ENCODE results near the gene HVCN1. TPM values are rescaled to one million over a fixed set of nuclear protein-coding genes. Genes with fewer than 3 reads are reported as not detected.
"Not testable (repeated sequence)": the region's sequence is repeated elsewhere in the genome, so short reads cannot be mapped to it uniquely, and the experiment has no call there.

The HVCN1 gene, protein sequence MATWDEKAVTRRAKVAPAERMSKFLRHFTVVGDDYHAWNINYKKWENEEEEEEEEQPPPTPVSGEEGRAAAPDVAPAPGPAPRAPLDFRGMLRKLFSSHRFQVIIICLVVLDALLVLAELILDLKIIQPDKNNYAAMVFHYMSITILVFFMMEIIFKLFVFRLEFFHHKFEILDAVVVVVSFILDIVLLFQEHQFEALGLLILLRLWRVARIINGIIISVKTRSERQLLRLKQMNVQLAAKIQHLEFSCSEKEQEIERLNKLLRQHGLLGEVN
- 1 to 10 TPM; 1.3 to 6.7 (median 4.7) TPM for polyA plus RNA-seq

- no peak within 1 kb of the TSS for H3K27ac ChIP-seq (ENCODE audit: low read depth, low read length)
- WGBS, 3 donors = 2 to 5% (median 4%) methylated on average over 46 to 64 of the region's 64 CpGs
Measured at GRCh38 chr12:110688446-110689280, at the start of gene HVCN1. Gene HVCN1, minus strand, starts transcription at chr12:110689115. Its CDS starts 5,870 bp downstream, at chr12:110683245.

- no peak overlapping the region for H3K27ac ChIP-seq (ENCODE audit: low read depth, low read length)
- 77 to 82% (median 82%) methylated on average over 3 of the region's 3 CpGs for WGBS, 3 donors
Measured at GRCh38 chr12:110737532-110737931, 48.6 kb upstream of the HVCN1 start.

DNA sequence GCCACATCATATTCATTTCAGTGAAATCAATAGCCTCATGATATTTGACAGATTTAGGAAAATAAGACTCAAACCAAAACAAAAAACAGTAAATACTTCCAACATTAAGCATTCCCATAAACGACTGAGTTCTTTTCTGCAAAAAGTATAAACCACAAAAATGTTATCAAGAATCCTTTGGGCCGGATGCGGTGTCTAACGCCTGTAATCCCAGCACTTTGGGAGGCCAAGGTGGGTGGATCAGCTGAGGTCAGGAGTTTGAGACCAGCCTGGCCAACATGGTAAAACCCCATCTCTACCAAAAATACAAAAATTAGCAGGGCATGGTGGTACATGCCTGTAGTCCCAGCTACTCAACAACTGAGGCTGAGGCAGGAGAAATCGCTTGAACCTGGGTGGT lies 48.1 kb upstream of the HVCN1 start:
- 64 to 79% (median 73%) methylated on average over 5 of the region's 5 CpGs for WGBS, 3 donors
- not testable (repeated sequence) for H3K27ac ChIP-seq (ENCODE audit: low read depth, low read length)

DNA sequence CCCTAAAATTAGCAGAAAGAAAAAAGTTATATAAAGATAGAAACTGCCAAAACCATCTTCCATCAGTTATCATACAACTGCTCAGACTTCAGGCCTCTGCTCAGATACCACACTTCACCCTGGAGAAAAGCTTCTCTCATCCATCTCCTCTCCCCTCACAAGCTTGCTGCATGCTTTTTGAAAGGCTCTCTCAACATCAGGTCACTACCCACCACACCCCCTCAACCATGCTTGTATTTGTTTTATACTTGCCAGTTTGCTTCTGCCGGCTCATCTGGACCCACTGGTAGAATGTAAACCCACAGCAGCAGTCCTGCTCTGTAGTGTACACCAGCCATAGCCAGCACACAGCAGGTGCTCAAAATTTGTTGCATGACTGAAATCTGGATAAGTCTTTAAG lies 45.0 kb upstream of the HVCN1 start:
- no peak overlapping the region for H3K27ac ChIP-seq (ENCODE audit: low read depth, low read length)
- 41 to 75% (median 70%) methylated on average over 1 of the region's 1 CpG for WGBS, 3 donors

- no peak overlapping the region for H3K27ac ChIP-seq (ENCODE audit: low read depth, low read length)
- WGBS, 3 donors = 35 to 36% (median 35%) methylated on average over 5 of the region's 5 CpGs
Measured at GRCh38 chr12:110733089-110733715, 44.3 kb upstream of the HVCN1 start.

DNA sequence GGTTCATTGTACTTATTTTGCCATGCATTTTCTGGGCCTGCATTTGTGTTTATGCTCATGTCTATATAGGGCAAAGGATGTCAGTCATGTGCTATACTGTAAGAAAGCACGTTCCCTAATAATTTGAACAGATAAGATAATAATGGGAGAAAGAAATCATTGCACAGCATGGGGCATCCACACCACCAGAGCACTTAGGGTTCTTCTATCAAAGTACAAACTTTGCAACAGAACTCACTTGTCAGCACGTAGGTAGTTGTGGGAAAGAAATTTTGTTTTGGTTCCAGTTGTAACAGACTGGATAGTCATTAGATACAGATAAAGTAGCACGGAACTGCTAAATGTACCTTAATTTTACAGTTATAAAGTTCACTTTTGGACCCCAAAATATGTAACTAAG lies 43.7 kb upstream of the HVCN1 start:
- no peak overlapping the region for H3K27ac ChIP-seq (ENCODE audit: low read depth, low read length)
- whole genome bisulfite sequencing, 3 donors = 31 to 67% (median 48%) methylated on average over 3 of the region's 3 CpGs

- 40 to 93% (median 85%) methylated on average over 2 of the region's 2 CpGs for WGBS, 3 donors
- no peak overlapping the region for H3K27ac ChIP-seq (ENCODE audit: low read depth, low read length)
Measured at GRCh38 chr12:110731479-110731878, 42.6 kb upstream of the HVCN1 start.

GRCh38 chr12:110728628-110729027 lies 39.7 kb upstream of the HVCN1 start:
- 97 to 100% (median 97%) methylated on average over 1 of the region's 1 CpG for WGBS, 3 donors

DNA sequence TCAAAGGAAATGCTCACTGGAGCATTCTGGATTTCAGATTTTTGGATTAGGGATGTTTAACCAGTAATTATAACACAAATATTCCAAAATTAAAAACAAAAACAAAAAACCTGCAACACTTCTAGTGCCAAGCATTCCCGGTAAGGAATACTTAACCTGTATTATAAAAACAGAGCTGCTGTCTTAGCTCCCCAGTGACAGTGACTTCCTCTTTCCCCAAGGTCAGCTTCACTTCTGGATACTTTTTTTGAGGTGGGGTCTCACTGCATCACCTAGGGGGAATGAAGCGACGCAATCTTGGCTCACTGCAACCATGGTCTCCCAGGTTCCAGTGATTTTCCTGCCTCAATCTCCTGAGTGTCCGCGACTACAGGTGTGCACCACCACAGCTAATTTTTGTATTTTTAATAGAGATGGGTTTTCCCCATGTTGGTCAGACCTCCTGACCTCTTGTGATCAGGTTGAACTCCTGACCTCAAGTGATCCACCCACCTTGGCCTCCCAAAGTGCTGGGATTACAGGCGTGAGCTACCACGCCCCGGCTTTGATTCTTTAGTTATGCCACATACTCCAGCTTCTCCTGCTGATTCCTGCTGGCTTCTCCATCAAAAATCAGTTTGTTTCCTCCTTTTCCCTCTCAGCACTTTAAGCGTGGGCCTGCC lies 37.9 kb upstream of the HVCN1 start:
- 90 to 96% (median 92%) methylated on average over 9 of the region's 9 CpGs for WGBS, 3 donors
- H3K27ac ChIP-seq (ENCODE audit: low read depth, low read length) = no peak overlapping the region

More at GRCh38 chr12:110728628-110729027, 39.7 kb upstream of the HVCN1 start:
- no peak overlapping the region for H3K27ac ChIP-seq (ENCODE audit: low read depth, low read length)

DNA sequence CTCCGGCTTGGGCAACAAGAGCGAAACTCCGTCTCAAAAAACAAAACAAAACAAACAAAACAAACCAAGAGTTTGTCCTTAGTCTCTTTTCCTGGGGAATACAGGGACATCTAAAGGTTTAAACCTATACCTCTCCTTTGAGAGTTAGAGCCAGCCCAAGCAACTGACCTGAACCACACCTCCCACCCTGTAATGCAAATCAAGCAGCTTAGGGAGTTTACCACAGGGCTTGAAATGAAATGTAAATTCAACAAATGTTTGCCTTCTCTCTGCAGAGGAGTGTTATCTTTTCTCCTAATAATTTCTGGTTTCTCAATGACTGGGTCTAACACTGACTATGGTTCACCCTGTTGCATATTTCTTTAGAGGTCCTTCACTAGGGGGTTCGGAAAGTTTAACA lies 37.1 kb upstream of the HVCN1 start:
- 92 to 97% (median 95%) methylated on average over 4 of the region's 4 CpGs for WGBS, 3 donors
- H3K27ac ChIP-seq (ENCODE audit: low read depth, low read length) = no peak overlapping the region

GRCh38 chr12:110725267-110725666 lies 36.4 kb upstream of the HVCN1 start:
- WGBS, 3 donors = 89 to 93% (median 90%) methylated on average over 4 of the region's 4 CpGs
- no peak overlapping the region for H3K27ac ChIP-seq (ENCODE audit: low read depth, low read length)

DNA sequence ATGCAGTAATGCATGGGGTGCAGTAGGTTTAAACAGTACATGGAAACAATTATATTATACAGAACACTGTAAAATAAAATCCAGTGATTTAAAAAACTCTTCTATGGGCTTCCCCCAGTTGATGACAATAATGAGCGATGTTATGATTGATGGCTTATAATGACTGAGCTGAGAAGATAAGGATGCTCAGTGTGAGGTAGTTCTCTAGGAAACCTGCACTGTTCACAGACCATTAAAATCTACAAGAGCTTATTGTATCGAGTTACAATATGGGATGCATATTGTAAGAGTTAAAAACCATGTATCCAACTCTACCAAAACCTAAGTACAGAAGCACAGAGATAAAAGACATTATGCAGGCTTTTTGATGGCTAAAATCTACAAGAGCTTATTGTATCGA lies 34.0 kb upstream of the HVCN1 start:
- H3K27ac ChIP-seq (ENCODE audit: low read depth, low read length) = not testable (repeated sequence)
- WGBS, 3 donors = 87 to 96% (median 93%) methylated on average over 3 of the region's 3 CpGs

DNA sequence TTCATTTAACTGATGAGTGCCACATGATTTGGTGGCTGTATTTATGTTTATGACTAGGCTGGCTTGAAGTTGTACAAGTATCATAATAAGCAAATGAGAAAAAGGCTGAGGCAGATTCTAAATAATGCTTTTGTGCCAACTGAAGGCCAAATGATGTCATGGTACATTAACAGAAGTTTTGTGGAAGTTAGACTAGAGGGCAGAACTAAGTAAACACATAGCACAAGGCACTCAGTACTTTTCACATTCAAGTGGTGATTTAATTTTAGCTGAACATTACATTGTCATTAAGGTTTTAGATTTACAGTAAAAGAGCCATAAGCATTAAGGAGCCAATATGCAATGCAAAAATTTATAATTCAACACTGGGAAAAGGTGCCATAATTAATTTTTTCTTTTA lies 32.7 kb upstream of the HVCN1 start:
- no peak overlapping the region for H3K27ac ChIP-seq (ENCODE audit: low read depth, low read length)

DNA sequence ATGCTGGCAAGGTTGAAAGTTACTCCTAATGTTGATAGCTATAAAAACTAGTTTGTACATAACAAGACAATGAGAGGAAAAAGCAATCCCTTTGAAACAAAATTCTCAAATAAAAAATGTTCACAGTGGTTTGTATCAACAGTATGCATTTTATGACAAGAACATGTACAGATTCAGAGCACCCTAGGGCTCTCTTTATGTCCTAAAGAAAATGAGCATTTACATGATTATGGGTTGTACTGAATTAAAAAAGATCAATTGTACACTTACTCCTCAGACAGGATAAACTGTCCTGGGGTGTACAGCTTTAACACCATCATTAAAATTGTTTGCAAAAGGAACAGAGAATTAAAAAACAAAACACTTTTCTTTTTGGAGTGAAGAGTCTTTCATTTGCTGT lies 31.6 kb upstream of the HVCN1 start:
- H3K27ac ChIP-seq (ENCODE audit: low read depth, low read length) = no peak overlapping the region

GRCh38 chr12:110718222-110718908 lies 29.4 kb upstream of the HVCN1 start:
- WGBS, 3 donors = 64 to 96% (median 92%) methylated on average over 7 of the region's 7 CpGs

GRCh38 chr12:110717037-110717436 lies 28.1 kb upstream of the HVCN1 start:
- no peak overlapping the region for H3K27ac ChIP-seq (ENCODE audit: low read depth, low read length)
- WGBS, 3 donors = 90 to 95% (median 94%) methylated on average over 3 of the region's 3 CpGs

More at GRCh38 chr12:110718222-110718908, 29.4 kb upstream of the HVCN1 start:
- no peak overlapping the region for H3K27ac ChIP-seq (ENCODE audit: low read depth, low read length)

- H3K27ac ChIP-seq (ENCODE audit: low read depth, low read length) = no peak overlapping the region
- 96 to 100% (median 100%) methylated on average over 4 of the region's 4 CpGs for WGBS, 3 donors
Measured at GRCh38 chr12:110708917-110709316, 20.0 kb upstream of the HVCN1 start.

- WGBS, 3 donors = 52 to 65% (median 57%) methylated on average over 3 of the region's 3 CpGs
Measured at GRCh38 chr12:110705309-110705708, 16.4 kb upstream of the HVCN1 start.

More at GRCh38 chr12:110705309-110705708, 16.4 kb upstream of the HVCN1 start:
- H3K27ac ChIP-seq (ENCODE audit: low read depth, low read length) = no peak overlapping the region

Data from adipose tissue (tissue), 3 donors.